Activated naive CD8-positive, alpha-beta T cell treated with anti-CD3 and anti-CD28 coated beads, Interleukin-2, amount 50 U/mL, for 16 hours (primary cell): ENCODE results near the gene ENTPD6.
"Not testable (repeated sequence)": the region's sequence is repeated elsewhere in the genome, so short reads cannot be mapped to it uniquely, and the experiment has no call there.

Experiments
- DNase-seq: peaks from one replicate; pipeline ENCODE4 v3.0.0-alpha.2; 2020; ENCODE audit warnings: low read depth, low spot score

The ENTPD6 gene

DNA sequence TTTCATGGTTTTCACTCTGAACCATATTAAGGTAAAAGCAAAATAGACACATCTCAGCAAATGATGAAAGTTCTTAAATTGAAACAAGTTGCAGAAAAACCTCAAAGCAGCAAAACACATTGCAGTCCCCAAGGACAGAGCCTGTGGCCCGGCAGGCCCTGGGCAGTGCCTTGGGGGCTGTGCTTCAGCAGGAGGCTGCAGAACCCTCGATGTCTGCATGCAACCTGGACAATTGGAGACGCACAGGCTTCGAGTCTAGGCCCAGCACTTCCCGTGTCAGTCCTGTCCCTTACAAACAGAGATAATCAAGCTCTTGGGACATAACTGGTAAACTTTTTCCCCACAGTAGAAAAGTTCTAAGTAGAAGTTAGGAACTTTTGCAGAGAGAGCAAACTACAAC lies 61.6 kb downstream of the ENTPD6 start:
- no peak for DNase-seq

DNA sequence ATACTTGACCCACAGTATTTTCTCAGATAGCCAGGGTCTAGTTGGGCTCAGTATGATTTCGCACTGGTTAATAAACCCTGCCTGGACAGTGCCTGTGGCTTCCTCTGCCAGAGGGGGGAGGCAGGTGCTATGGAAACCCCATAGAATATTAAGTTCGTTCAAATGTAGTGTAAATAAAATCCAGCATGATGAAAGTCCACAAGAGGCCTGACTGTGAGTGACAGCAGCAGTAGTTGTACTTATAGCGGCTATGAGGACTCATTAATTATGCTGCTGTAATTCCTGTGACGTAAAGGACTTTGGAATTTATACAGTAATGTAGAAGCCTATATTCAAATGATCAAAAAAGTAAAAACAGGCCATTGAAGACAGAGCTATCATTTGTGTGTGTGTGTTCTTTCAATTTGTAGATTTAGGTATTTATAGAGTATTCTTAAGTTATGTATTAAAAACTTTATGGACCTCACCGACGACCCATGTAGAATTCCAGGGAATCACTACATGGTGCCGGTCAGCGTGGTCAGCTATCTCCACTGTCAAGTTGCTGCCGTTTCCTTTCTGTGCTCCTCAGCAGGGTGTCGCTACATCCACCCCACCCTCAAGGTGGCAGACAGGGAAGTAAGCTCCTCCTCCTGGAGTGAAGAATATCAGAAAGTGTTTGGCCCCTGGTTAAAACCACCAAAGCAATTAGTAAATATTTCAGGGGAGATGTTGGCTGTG lies 62.4 kb downstream of the ENTPD6 start:
- no peak for DNase-seq

DNA sequence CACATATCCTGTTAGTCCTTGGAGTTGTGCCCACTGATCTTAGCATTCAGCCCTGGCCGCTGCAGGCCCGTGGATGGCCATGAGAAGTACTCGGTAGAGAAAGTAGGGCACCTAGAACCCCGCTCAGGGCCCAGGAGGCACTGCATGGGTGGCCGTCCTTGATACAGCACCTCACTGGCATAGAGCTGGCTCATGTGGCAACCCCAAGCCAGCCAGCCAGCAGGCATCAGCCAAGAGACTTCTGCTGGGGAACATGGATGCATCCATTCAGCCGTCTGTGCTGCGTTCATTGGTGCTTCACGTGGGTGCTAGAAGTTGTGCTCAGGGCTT lies 62.9 kb downstream of the ENTPD6 start:
- no peak for DNase-seq

DNA sequence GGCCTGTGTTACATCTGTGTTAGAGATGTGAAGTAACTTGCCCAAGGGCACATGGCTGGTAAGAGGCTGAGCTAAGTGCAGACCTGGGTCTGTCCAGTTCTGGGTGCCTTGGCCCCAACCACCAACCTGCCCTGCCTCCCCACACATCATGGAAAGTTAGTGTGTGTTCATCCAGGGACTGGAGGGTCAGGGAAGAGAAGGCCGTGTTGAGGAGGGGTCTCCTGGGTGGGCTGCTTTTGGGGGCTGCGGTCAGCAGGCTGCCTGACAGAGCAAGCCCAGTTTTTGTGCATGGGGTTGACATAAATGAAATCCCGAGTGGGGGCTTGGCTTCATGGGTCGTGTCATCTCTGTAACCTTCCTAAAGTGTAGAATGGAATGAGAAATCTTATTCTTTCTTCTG lies 63.3 kb downstream of the ENTPD6 start:
- no peak for DNase-seq

DNA sequence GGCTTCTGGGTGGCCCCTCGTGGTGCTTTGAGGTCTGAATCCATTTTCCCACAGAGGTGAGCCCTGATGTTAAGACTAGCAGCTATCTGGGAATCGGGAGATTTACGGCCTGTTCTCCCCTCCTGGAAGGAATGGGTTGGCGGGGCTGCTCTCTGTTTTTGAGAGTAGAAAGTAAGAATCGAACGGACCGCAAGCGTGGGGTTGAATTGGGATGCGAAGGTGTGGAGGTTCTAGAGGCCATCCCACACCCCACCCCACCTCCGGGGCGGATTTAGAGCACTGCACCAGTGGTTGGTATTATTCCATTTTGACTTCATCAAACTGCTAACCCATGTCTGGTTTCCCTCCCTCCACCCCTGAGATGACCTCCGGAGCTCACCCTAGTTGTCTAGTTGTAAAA lies 63.8 kb downstream of the ENTPD6 start:
- DNase-seq, result no peak

DNA sequence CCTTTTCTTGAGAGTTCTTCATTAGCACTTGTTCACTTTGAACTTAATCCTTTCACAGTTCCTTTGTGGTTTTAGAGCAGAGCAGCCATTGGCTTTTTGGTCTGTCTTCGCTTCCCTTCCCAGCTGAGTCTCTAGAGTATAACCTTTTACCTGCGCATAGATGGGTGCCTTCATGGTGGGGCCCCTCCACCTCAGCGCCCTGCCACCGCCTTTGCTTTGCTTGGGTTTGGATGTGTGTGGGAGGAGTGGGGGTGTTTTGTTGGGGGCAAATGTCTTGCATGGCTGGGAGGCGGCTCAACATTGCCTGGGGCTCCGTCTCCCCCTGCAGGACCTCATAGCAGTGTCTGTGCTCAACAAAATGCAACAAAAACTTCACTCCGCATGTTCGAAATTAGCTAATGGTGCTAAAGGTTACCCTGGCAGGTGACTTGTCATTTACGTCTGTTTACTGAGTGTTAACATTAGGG lies 64.3 kb downstream of the ENTPD6 start:
- DNase-seq, result no peak

DNA sequence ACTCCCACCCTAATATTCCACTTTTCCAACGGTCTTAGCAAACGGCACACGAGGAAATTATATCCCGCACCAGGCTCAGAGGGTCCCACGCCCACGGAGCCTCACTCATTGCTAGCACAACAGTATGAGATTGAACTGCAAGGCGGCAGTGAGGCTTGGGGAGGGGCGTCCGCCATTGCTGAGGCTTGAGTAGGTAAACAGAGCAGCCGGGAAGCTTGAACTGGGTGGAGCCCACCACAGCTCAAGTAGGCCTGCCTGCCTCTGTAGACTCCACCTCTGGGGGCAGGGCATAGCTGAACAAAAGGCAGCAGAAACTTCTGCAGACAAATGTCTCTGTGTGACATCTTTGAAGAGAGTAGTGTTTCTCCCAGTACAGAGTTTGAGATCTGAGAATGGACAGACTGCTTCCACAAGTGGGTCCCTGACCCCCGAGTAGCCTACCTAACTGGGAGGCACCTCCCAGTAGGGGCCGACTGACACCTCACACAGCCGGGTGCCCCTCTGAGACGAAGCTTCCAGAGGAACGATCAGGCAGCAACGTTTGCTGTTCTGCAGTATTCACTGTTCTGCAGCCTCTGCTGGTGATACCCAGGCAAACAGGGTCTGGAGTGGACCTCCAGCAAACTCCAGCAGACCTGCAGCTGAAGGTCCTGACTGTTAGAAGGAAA lies 65.4 kb downstream of the ENTPD6 start:
- not testable (repeated sequence) for DNase-seq

DNA sequence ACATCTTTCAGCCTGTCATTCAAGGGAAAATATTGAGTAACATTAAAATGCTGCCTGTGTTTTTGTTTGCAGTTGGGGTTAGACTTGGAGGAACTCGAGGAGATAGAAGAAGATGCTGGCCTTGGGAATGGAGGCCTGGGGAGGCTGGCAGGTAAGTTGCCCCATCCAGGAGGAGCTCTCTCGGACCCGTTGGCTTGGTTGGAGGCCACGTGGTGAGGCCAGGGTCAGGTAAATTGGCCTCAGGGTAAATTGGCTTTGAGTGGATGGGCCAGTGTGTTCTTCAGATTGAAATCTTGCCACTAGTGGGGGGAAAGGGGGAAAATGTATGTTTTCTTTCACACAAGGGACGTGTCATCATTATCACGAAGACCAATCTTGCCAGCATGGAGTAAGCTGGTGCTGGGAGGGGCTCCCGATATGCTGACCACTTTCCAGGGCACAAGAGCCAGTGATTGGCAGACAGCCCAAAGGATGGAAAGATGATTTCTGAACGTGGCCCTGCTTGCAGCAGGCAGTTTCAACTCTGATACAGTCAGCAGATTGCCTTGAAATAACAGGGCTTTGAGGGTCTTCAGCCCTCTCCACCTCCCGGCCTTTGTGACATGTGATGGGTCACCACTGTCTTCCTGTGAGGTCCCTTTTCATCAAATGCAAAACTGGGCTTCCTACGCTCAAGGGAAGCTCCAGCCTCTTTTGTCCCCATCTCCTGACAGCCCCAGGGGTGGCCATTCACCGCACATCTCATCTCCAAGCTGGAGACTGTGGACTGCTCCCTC lies 73.7 kb downstream of the ENTPD6 start:
- no peak for DNase-seq

DNA sequence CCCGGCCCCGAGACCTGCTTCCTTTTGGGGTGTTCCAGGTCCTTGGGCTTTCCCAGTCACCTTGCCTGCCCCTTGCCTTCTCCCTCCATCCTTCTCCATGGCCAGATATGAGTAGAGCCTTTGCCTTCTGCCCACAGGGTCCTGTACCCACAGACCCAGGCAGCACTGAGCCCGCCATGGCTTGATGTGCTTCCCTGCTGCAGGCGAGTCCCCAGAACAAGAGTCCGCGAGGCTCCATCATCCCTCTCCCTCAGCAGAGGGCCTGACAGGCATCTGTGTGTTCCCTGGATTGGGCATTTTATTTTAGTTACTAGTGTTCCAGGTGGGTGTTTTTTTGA lies 74.3 kb downstream of the ENTPD6 start:
- DNase-seq, result no peak

DNA sequence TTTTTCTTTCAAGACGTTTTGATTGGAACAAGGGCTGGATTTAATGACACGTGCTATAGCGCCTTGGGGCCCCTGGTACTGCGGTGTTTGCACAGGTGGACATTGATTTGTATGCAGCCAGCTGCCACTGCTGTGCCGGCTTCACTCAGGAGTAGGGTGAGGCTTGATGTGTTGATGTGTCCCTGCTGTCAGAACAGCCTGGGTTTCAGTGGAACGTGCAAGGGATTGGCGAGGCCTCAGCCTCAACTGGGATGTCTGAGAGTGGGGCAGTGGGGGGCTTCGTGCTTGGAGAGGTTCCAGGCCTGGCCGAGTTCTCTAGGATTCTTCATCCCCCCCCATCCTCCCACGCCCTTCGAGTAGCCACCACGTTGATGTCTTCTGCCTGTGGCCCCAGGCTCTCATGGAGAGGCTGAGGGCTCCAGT lies 75.3 kb downstream of the ENTPD6 start:
- no peak for DNase-seq

DNA sequence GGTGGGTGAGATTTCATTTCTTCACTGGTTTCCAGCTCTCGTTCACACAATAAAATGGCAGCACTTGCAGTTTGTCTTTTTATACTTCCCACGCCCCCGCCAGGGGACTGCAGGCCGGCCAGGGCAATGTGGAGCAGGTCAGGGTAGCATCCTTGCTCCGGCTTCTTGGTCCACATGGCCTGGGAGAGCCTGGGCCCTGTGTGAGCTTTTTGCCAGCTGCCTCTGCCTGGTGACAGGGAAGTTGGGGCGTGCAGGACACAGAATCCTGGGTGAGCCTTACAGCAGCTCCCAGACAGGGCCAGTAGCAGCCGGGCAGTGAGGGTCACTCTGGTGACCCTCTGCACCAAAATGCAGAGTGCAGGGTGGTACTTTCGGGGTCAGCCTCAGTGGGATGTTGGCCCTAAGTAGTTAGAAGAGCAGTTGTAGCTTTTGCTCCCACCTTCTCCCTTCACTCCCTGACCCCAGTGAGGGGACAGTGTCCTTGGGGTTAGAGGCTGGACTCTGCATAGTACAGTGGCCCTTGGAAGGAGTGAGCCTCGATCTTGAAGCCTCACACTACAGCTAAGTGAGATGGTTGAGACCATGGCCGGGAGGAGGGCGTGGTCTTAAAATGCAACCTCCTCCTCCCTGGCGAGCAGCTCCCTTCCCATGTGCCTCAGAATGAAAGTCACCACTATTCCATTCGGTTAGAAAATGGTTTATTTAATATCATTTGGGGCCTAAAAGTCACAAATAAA lies 76.1 kb downstream of the ENTPD6 start:
- no peak for DNase-seq

DNA sequence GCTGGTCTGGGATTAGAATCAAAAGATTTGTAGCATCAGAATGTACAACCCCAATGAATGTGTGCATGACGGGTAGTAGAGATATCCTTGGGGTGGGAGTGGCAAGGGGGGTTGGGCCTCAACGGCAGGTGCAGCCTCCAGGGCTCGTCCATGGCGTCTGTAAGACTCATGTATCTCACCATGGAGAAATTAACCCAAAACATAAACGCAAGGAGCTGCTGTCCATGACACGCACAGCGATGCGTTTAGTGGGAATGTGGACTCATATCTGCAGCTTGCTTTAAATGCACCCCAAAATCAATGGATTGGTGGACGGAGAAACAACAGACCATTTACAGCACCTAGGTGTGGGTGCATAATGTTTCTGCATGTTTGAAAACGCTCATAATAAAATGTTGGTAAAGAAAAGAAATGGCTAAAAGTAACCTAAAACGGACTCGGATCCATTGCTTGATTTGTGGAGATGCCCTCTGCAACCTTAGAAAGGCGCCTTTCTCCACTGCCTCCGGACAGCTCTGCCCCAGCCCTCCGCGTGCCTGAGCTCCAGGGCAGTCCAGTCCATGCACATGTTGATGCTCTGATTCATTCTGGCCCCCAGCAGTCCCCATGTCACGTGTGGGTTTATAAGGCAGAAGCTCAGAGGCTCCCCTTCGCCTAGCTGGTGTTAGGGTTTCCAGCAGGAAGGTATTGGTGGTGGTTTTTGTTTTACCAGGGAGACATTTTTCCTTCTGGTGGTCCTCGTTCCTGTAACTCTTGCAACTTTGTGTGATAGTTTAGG lies 76.9 kb downstream of the ENTPD6 start:
- no peak for DNase-seq

DNA sequence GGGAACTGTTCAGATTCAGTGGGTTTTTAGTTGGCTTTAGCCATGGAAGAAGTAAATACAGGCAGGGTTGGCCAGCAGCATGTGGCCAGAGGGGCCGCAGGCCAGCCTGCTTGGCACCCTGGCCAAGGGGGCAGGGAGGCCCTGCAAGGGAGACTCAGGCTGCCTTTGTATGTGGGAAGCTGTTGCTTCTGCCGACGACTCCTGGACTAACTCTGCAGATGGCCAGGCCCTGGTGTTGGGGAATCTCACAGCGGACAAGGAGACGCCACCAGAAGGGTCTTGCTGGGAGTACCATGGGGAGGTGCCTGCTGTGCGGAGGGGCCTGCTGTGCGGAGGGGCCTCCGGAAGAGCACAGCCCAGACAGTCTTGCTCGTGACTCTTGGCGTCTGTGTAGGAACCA lies 77.5 kb downstream of the ENTPD6 start:
- no peak for DNase-seq

DNA sequence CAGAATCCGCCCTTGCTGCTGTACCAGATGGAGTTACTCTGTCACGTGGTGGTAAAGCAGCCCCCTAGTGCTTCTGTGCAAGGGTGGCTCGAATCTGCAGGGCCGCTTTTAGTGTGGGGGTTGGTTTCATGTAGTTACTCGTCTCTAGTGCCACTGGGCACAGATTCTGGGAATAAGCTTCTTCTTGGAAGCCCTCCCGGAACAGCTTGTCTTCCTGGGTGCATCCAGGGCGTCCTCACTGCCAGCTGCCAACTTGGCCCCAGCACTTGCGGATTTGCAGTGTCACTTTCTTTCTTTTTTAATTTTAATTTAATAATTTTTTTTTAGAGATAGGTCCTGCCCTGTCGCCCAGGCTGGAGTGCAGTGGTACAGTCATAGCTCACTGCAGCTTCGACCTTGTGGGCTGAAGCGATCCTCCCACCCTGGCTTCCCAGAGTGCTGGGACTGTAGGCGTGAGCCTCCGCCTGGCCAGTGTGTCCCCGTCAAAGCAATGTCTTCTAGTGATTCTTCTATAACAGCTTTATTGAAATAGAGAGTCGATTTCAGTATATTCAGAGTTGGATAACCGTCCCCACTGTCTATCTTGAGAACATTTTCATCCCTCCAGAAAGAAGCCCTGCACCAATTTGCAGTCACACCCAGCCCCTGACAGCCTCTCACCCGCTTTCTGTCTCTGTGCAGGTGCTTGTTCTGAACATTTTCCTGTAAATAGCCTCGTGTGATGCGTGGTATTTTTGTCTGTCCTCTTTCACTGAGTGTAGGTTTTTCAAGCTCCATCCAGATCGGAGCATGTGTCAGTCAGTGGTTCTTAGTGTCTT lies 78.2 kb downstream of the ENTPD6 start:
- DNase-seq, result no peak

DNA sequence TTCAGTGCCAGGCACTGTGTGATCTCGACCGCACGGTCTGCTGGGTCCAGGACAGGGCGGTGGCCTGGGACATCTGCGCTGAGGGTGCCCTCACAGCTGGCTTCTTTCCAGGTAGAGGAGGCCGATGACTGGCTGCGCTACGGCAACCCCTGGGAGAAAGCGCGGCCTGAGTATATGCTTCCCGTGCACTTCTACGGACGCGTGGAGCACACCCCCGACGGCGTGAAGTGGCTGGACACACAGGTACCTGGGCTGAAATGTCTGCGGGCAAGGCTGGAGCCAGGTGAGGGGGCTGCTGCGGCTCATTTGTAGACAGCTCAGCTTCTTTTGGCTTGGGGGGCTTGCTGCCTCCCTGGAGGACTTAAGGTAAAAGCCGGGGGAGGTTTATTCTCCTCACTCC lies 79.0 kb downstream of the ENTPD6 start:
- no peak for DNase-seq

DNA sequence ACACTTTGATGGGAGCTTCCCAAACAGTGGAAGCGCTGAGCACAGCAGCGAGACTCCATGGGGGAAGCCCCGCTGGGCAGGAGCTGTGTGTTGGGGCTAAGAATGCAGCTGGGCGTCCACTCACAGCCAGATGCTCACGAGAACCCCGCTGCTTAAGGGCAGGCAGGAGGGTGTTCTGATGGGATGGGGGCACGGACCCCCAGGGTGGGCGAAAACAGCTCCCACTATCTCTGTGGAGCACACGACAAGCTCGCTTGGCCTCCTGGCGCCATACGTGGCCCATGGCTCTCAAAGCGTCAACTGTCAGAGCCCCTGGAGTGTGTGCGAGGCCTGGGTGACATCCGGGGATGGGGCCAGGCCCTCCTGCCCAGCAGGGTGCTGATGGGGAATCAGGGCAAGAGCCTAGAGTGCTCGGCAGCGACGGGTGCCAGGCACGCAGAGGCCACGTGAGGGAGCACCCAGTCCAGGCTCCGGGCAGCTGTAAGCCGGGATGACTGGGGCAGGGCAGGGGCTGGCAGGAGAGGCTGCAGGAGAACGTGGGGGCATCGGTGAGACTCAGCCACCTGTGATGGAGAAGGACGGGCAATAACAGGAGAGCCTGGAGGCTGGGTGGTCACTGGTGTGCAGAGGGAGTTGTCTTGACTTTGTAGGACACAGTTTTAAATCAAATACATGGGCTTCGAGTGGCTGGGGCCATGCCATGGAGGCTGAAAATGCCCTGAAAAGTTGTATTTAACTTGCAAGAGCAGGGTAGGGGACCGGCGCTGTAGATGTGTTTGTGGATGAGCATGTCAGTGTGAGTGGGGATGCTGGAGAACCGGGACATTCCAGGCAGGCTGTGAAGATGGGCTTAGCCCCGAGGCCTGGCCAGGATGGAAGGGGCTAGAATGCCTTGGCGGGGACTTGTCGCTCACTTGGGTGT lies 79.6 kb downstream of the ENTPD6 start:
- no peak for DNase-seq

DNA sequence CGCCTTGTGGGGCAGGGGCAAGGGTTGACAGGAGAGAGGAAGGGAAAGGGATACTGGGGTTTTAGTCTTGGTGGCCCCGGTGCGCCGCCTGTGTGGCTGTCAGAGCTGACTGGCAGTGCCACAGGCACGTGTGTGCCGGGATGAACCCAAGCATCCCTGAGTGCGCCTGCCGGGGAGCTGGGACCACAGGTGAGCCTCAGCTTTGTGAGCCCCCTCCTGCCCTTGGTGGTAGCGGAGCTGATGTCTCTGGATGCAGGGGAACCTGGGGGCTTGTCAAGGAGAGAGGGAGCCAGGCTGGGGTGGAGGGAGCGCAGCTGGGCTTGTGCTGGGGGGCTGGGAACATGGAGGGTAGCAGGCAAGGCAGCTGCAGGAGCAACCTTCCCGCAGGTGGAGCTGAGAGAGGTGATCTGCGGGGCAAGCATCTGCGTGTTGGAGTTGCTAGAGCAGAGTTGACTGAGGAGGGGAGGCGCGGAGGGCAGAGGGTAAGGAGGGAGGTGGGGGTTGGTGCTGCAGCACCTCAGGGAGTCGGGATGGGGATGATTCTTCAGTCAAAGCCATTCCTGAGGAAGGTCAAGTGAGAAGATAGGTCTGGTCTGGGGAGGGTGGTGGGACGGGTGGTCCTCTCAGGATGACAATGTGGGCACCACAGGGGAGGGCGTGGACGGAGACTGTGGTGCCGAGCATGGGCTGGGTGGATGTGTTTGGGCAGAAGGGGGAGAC lies 80.5 kb downstream of the ENTPD6 start:
- DNase-seq, result no peak
